Tibial nerve (tissue), 4 donors: Measurements from ENCODE around the gene FRAS1. TPM values are rescaled to one million over a fixed set of nuclear protein-coding genes. Genes with fewer than 3 reads are reported as not detected.

Experiments used
- DNase-seq, 2 donors: peaks; one replicate each; pipeline ENCODE4 v3.0.0-alpha.2; 2019; ENCODE audit warnings: low spot score in 2 of 2
- H3K27ac ChIP-seq, 4 donors: fragments of 200-600 bp; sonication (generic) in 3 of 4; one replicate each; pipeline ENCODE4 v1.5.1; 2017 to 2019; ENCODE audit warnings: mild to moderate bottlenecking in 1 of 4
- H3K27me3 ChIP-seq, 2 donors: fragments of 200-600 bp; sonication (generic) in 1 of 2; one replicate each; pipeline versions ENCODE4 v1.5.1 to v1.6.0; 2017 to 2019
- H3K36me3 ChIP-seq, 3 donors: fragments of 200-600 bp; sonication (generic); one replicate each; pipeline ENCODE4 v1.5.1; 2018 to 2019
- H3K4me1 ChIP-seq, 4 donors: fragments of 200-600 bp; sonication (generic) in 3 of 4; one replicate each; pipeline ENCODE4 v1.5.1; 2017 to 2019
- H3K4me3 ChIP-seq, 4 donors: fragments of 200-600 bp; sonication (generic) in 3 of 4; one replicate each; pipeline ENCODE4 v1.5.1; 2017 to 2019; ENCODE audit warnings: mild to moderate bottlenecking in 1 of 4, moderate library complexity in 1 of 4
- H3K9me3 ChIP-seq, 4 donors: fragments of 200-600 bp; sonication (generic) in 3 of 4; one replicate each; pipeline ENCODE4 v1.5.1; 2017 to 2019
- CTCF ChIP-seq, 5 experiments: fragments of 200-600 bp in 3 of 5; fragments of 450-650 bp in 2 of 5; sonication (generic) in 3 of 5; IDR thresholded peaks; one replicate each; pipeline ENCODE4 v1.5.1; 2016 to 2019; ENCODE audit warnings: antibody characterized with exemption in 5 of 5, mild to moderate bottlenecking in 3 of 5, moderate library complexity in 2 of 5
- EP300 ChIP-seq, 2 donors: sonication (generic); formaldehyde crosslinking; IDR thresholded peaks; one replicate each; pipeline ENCODE4 v1.6.1; 2017; ENCODE audit warnings: antibody characterized with exemption in 2 of 2, mild to moderate bottlenecking in 1 of 2
- POLR2A ChIP-seq, 2 donors: fragments of 450-650 bp; IDR thresholded peaks; one replicate each; pipeline ENCODE4 v1.6.1; 2017; ENCODE audit warnings: antibody characterized with exemption in 2 of 2, mild to moderate bottlenecking in 2 of 2, moderate library complexity in 2 of 2
- WGBS, 2 donors: methylation state at CpG; one replicate each; pipeline ENCODE4 v1.1.5; 2018; 5-methylcytosine and 5-hydroxymethylcytosine counted together
- total RNA-seq, 4 donors: library from RNA; depleted of rRNA; stranded (reverse); fragments of >200 nt; gene quantifications; one replicate each; pipeline ENCODE4 v1.1.0, GENCODE V29; 2016

Gene FRAS1
- total RNA-seq, 4 donors from 2014 or later = 3.9 to 6.6 (median 5.1) TPM

- Histone ChIP-seq H3K27ac (no peak overlapping the region), H3K4me1 (no peaks in the 10 kb centered on the region), H3K4me3 (no peak overlapping the region), H3K9me3 (peaks cover 0 to 25% (median 0%) of the 10 kb centered on the region in 4 donors), H3K27me3 (no peaks in the 10 kb centered on the region), H3K36me3 (no peaks in the 10 kb centered on the region)
- TF ChIP-seq EP300 (IDR thresholded peaks at IDR 0.05) (no peak), POLR2A (IDR thresholded peaks at IDR 0.05) (no peak), CTCF (IDR thresholded peaks at IDR 0.05) (no peak)
- DNase-seq = no peak
These were observed 169.2 kb downstream of the FRAS1 start for GRCh38 chr4:78226279-78226678.

- DNase-seq = no peak
- Histone ChIP-seq H3K4me3 (no peak overlapping the region), H3K9me3 (peaks cover 0 to 25% (median 0%) of the 10 kb centered on the region in 4 donors), H3K36me3 (no peaks in the 10 kb centered on the region), H3K27ac (no peak overlapping the region), H3K4me1 (no peaks in the 10 kb centered on the region), H3K27me3 (no peaks in the 10 kb centered on the region)
- TF ChIP-seq CTCF (IDR thresholded peaks at IDR 0.05) (no peak), EP300 (IDR thresholded peaks at IDR 0.05) (no peak), POLR2A (IDR thresholded peaks at IDR 0.05) (no peak)
- WGBS, 2 donors = 83 to 95% methylated on average over 1 of the region's 1 CpG
These were observed 170.4 kb downstream of the FRAS1 start for GRCh38 chr4:78227411-78228057.

DNA sequence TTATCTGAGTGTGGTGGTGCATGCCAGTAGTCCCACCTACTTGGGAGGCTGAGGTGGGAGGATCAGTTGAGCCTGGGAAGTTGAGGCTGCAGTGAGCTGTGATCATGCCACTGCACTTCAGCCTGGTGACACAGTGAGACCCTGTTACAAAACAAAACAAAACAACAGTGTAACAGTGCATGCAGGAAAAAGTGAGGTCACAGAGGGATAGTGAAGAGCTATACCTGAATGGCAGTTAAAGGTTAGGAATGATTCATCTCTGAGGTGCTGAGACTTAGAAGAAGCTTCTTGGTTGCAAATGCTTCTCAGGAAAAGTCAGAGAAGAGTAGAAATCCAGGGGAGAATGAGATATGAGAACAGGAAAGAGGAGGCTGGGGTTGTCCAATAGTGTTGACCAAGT, 178.7 kb downstream of the FRAS1 start:
- H3K4me1 ChIP-seq = no peaks in the 10 kb centered on the region
- DNase-seq = no peak
- H3K9me3 ChIP-seq = no peaks in the 10 kb centered on the region
- H3K4me3 ChIP-seq = no peak overlapping the region
- H3K27me3 ChIP-seq = no peaks in the 10 kb centered on the region
- TF ChIP-seq POLR2A (IDR thresholded peaks at IDR 0.05) = no peak
- no peak overlapping the region for H3K27ac ChIP-seq
- no peaks in the 10 kb centered on the region for H3K36me3 ChIP-seq

- H3K4me3 ChIP-seq = no peak overlapping the region
- H3K36me3 ChIP-seq = no peaks in the 10 kb centered on the region
- no peaks in the 10 kb centered on the region for H3K27me3 ChIP-seq
- no peaks in the 10 kb centered on the region for H3K9me3 ChIP-seq
- TF ChIP-seq EP300 (IDR thresholded peaks at IDR 0.05) = no peak
- no peak for TF ChIP-seq POLR2A (IDR thresholded peaks at IDR 0.05)
- no peak for TF ChIP-seq CTCF (IDR thresholded peaks at IDR 0.05)
- 87 to 88% methylated on average over 4 of the region's 4 CpGs for WGBS, 2 donors
- no peak overlapping the region for H3K27ac ChIP-seq
- no peak for DNase-seq
- no peaks in the 10 kb centered on the region for H3K4me1 ChIP-seq
These were observed 180.2 kb downstream of the FRAS1 start for GRCh38 chr4:78237360-78237759.

GRCh38 chr4:78242071-78242470, 184.9 kb downstream of the FRAS1 start:
- Histone ChIP-seq H3K9me3 (no peaks in the 10 kb centered on the region), H3K4me3 (no peak overlapping the region), H3K36me3 (no peaks in the 10 kb centered on the region), H3K4me1 (no peaks in the 10 kb centered on the region), H3K27ac (no peak overlapping the region), H3K27me3 (no peaks in the 10 kb centered on the region)
- no peak for TF ChIP-seq EP300 (IDR thresholded peaks at IDR 0.05)
- TF ChIP-seq POLR2A (IDR thresholded peaks at IDR 0.05) = no peak
- TF ChIP-seq CTCF (IDR thresholded peaks at IDR 0.05) = no peak
- DNase-seq = no peak
